IPS-18a (cell line): ENCODE measurements around the gene RASSF5.
A peak's percentile ranks its signal among the peaks of the same experiment; 100 is the strongest.
"Not testable (repeated sequence)": the region's sequence is repeated elsewhere in the genome, so short reads cannot be mapped to it uniquely, and the experiment has no call there.

Source experiments
- H3K27ac ChIP-seq: one replicate; pipeline ENCODE4 v1.5.1; 2013; ENCODE audit warnings: low read length
- H3K27me3 ChIP-seq: one replicate; pipeline ENCODE4 v1.6.1; 2013; ENCODE audit warnings: mild to moderate bottlenecking, low read length; ENCODE audit not compliant: control insufficient read depth, insufficient read depth
- H3K36me3 ChIP-seq: one replicate; pipeline ENCODE4 v1.6.1; 2013; ENCODE audit warnings: low read depth, low read length; ENCODE audit not compliant: control insufficient read depth
- H3K4me1 ChIP-seq: one replicate; pipeline ENCODE4 v1.6.1; 2013; ENCODE audit warnings: low read depth, low read length; ENCODE audit not compliant: control insufficient read depth
- H3K4me3 ChIP-seq: one replicate; pipeline ENCODE4 v1.5.1; 2013; ENCODE audit warnings: low read length
- H3K9ac ChIP-seq: one replicate; pipeline ENCODE4 v1.6.1; 2013; ENCODE audit warnings: mild to moderate bottlenecking, low read length, moderate library complexity
- H3K9me3 ChIP-seq: one replicate; pipeline ENCODE4 v1.6.1; 2013; ENCODE audit warnings: low read depth, low read length; ENCODE audit not compliant: control insufficient read depth

RASSF5 gene

DNA sequence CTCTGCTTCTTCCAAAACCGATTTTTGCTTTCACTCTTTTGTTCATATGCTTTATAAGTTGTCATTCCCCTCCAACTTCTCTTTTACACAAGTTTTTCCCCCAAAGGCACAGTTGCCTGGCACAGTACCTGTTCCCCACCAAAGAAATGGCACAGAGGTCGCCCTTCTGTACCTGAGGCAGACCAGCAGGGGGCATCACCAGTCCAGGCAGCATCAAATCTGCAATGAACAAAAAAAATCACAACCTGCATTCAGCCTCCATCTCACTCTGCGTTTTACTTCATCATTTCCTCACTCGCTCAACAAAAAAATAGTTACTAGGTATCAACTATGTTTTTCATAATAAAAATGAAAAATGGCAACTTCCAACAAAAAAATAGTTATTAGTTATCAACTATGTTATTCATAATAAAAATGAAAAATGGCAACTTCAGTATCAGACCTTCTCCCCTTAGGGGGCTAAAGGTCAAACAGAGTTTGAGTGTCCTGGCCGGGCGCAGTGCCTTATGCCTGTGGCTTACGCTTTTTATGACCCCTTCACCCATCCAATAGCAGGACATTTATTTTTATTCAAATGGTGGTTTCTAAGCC, 100.9 kb downstream of the RASSF5 start:
- peaks cover 4% of the 10 kb centered on the region for H3K4me1 ChIP-seq
- H3K36me3 ChIP-seq, result peaks cover 5% of the 10 kb centered on the region
- no peak overlapping the region for H3K9ac ChIP-seq
- no peak overlapping the region for H3K27ac ChIP-seq
- H3K27me3 ChIP-seq, result no peaks in the 10 kb centered on the region
- H3K9me3 ChIP-seq, result no peaks in the 10 kb centered on the region
- H3K4me3 ChIP-seq, result no peak overlapping the region

- H3K27me3 ChIP-seq, result no peaks in the 10 kb centered on the region
- H3K9ac ChIP-seq, result no peak overlapping the region
- peaks cover 4% of the 10 kb centered on the region for H3K4me1 ChIP-seq
- H3K4me3 ChIP-seq, result no peak overlapping the region
- no peaks in the 10 kb centered on the region for H3K9me3 ChIP-seq
- no peak overlapping the region for H3K27ac ChIP-seq
- no peaks in the 10 kb centered on the region for H3K36me3 ChIP-seq
Measured at GRCh38 chr1:206609229-206609991, 102.1 kb downstream of the RASSF5 start.

GRCh38 chr1:206612129-206612876, 105.0 kb downstream of the RASSF5 start, which contains the start of gene EIF2D:
Gene EIF2D, minus strand, starts transcription at chr1:206612465. Its CDS starts 123 bp downstream, at chr1:206612342.
- H3K36me3 ChIP-seq, result no peaks in the 10 kb centered on the region
- H3K9ac ChIP-seq, result peak within 1 kb of the TSS; percentile 94
- no peaks in the 10 kb centered on the region for H3K9me3 ChIP-seq
- peak within 1 kb of the TSS; percentile 92 for H3K27ac ChIP-seq
- H3K27me3 ChIP-seq, result no peaks in the 10 kb centered on the region
- peaks cover 4% of the 10 kb centered on the region for H3K4me1 ChIP-seq
- peak within 1 kb of the TSS; percentile 92 for H3K4me3 ChIP-seq

DNA sequence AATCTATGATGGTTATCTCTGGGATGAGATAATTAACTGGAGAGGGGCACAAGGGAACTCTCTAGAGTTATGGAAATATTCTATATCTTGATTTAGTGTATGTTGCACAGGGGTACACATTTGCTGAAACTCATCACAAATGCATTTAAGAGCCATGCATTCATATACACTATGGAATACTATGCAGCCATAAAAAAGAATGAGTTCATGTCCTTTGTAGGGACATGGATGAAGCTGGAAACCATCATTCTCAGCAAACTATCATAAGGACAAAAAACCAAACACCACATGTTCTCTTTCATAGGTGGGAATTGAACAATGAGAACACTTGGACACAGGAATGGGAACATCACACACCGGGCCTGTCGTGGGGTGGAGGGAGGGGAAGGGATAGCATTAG, 119.1 kb downstream of the RASSF5 start:
- H3K9me3 ChIP-seq, H3K27ac ChIP-seq, H3K4me3 ChIP-seq, H3K9ac ChIP-seq, H3K27me3 ChIP-seq, H3K36me3 ChIP-seq, H3K4me1 ChIP-seq: not testable (repeated sequence)

DNA sequence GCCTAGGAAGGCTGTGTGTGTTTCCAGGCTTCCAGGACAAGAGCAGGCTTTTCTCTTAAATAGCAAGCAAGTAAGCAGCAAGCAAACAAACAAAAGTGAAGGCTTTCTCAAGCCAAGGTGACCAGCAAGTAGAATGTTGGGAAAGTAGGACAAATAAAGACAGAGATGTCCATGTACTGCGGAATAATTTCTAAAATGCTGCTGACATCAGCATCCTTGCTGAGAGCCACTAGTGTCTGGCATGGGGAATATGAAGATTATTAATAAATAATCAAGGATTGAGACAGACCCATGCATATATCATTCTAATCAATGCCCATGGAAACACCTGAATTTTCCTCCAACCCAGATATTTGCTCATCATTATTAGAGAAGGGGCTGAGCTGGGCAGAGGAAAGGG, 121.6 kb downstream of the RASSF5 start:
- no peak overlapping the region for H3K9ac ChIP-seq
- H3K27me3 ChIP-seq, result peaks cover 6% of the 10 kb centered on the region
- H3K9me3 ChIP-seq, result no peaks in the 10 kb centered on the region
- H3K4me1 ChIP-seq, result peaks cover 6% of the 10 kb centered on the region
- no peak overlapping the region for H3K4me3 ChIP-seq
- no peak overlapping the region for H3K27ac ChIP-seq
- H3K36me3 ChIP-seq, result no peaks in the 10 kb centered on the region

- Histone ChIP-seq H3K9me3 (no peaks in the 10 kb centered on the region), H3K9ac (no peak overlapping the region), H3K4me1 (peaks cover 17% of the 10 kb centered on the region), H3K27ac (no peak overlapping the region), H3K27me3 (peaks cover 13% of the 10 kb centered on the region), H3K36me3 (no peaks in the 10 kb centered on the region), H3K4me3 (no peak overlapping the region)
Measured at GRCh38 chr1:206631085-206631509, 123.8 kb downstream of the RASSF5 start.

GRCh38 chr1:206633708-206634121, 126.4 kb downstream of the RASSF5 start:
- no peak overlapping the region for H3K9ac ChIP-seq

GRCh38 chr1:206634365-206635079, 127.2 kb downstream of the RASSF5 start:
- Histone ChIP-seq H3K36me3 (no peaks in the 10 kb centered on the region), H3K9ac (peak overlapping the region; percentile 67), H3K9me3 (no peaks in the 10 kb centered on the region), H3K27ac (no peak overlapping the region), H3K4me3 (peak overlapping the region; percentile 82), H3K4me1 (peaks cover 24% of the 10 kb centered on the region), H3K27me3 (peaks cover 21% of the 10 kb centered on the region)

More at GRCh38 chr1:206633708-206634121, 126.4 kb downstream of the RASSF5 start:
- Histone ChIP-seq H3K4me1 (peaks cover 24% of the 10 kb centered on the region), H3K4me3 (no peak overlapping the region), H3K27me3 (peaks cover 21% of the 10 kb centered on the region), H3K27ac (no peak overlapping the region), H3K9me3 (no peaks in the 10 kb centered on the region), H3K36me3 (no peaks in the 10 kb centered on the region)

GRCh38 chr1:206635080-206635977, 128.0 kb downstream of the RASSF5 start, which contains the start of gene DYRK3:
Gene DYRK3, plus strand, starts transcription at chr1:206635536. Its CDS starts 168 bp downstream, at chr1:206635704.
- Histone ChIP-seq H3K4me1 (peaks cover 24% of the 10 kb centered on the region), H3K9me3 (no peaks in the 10 kb centered on the region), H3K36me3 (no peaks in the 10 kb centered on the region), H3K4me3 (peak within 1 kb of the TSS; percentile 82), H3K9ac (peak within 1 kb of the TSS; percentile 67), H3K27ac (no peak within 1 kb of the TSS), H3K27me3 (peaks cover 21% of the 10 kb centered on the region)

DNA sequence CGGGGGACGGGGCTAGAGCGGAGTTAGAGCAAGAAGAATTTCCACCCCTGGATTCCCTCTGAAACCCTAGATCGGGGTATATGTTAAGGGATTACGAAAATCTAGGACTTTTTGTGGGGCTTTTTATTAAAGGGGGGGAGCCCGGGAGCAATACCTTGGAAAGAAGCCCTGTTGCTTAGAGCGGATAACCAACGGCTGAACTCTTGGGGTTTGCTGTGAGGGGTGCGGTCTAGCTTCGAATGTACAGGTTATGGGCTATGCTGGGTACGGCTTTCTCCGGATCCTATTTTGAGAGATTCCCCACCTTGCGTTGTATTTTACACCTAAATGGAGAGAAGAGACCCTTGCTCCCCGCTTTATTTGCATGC, 128.6 kb downstream of the RASSF5 start:
- H3K27ac ChIP-seq, result no peak overlapping the region
- no peaks in the 10 kb centered on the region for H3K36me3 ChIP-seq
- H3K4me1 ChIP-seq, result peaks cover 24% of the 10 kb centered on the region
- H3K9ac ChIP-seq, result peak overlapping the region; percentile 67
- H3K27me3 ChIP-seq, result peaks cover 21% of the 10 kb centered on the region
- H3K9me3 ChIP-seq, result no peaks in the 10 kb centered on the region
- peak overlapping the region; percentile 82 for H3K4me3 ChIP-seq
